HG02571 (cell line): Measurements from ENCODE around the gene PLA2G6.

Experiments
- ATAC-seq: cut with Tn5 transposase; IDR thresholded peaks from one replicate; pipeline ENCODE4 v1.9.1; 2021; ENCODE audit warnings: mild to moderate bottlenecking, moderate library complexity; ENCODE audit not compliant: unreplicated experiment

The PLA2G6 gene

GRCh38 chr22:38181453-38182200 is at the start of gene PLA2G6:
Gene PLA2G6, minus strand, starts transcription at chr22:38181830. Its CDS starts 12,404 bp downstream, at chr22:38169426.
- peak; percentile 78 for ATAC-seq

- no peak for ATAC-seq
These were observed 49.3 kb upstream of the PLA2G6 start for GRCh38 chr22:38230916-38231315.

GRCh38 chr22:38230108-38230825 is 48.6 kb upstream of the PLA2G6 start:
- no peak for ATAC-seq

- no peak for ATAC-seq
These were observed 47.5 kb upstream of the PLA2G6 start for GRCh38 chr22:38228873-38229740.

GRCh38 chr22:38228326-38228872 is 46.8 kb upstream of the PLA2G6 start:
- no peak for ATAC-seq

GRCh38 chr22:38226853-38227649 is 45.4 kb upstream of the PLA2G6 start:
- ATAC-seq = no peak

DNA sequence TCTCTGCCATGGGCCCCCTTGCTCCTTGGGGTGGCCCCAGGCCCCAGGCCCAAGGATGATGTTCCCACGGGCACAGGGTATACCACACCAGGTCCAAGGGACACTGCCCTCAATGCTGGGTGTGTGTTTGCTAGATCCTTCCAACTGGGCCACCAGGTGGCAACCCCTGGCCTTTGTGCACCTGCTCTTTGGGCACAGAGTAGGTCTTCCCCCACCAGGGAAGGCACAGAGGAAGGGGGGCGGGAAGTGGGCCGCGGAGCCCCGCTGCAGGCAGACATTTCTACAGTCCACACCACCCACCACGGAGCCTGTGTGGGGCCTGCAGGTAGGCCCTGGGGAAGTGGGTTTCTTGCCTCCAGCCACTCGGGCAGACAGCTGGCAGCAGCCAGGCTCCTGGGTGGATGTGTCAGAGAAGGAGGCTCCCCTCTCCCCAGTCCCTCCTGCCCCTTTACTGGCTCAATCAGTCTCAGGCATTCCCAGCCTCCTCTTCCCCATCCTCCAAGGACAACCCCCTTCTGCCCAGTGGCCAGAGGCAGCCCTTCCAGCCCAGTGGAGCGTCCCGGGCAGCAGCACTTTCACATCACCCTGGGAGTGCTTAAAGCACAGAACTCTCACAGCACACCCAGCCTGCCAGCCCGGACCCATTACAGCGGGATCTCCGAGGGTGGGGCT is 41.8 kb upstream of the PLA2G6 start:
- ATAC-seq = no peak

- ATAC-seq = no peak
These were observed 41.1 kb upstream of the PLA2G6 start for GRCh38 chr22:38222797-38223119.

DNA sequence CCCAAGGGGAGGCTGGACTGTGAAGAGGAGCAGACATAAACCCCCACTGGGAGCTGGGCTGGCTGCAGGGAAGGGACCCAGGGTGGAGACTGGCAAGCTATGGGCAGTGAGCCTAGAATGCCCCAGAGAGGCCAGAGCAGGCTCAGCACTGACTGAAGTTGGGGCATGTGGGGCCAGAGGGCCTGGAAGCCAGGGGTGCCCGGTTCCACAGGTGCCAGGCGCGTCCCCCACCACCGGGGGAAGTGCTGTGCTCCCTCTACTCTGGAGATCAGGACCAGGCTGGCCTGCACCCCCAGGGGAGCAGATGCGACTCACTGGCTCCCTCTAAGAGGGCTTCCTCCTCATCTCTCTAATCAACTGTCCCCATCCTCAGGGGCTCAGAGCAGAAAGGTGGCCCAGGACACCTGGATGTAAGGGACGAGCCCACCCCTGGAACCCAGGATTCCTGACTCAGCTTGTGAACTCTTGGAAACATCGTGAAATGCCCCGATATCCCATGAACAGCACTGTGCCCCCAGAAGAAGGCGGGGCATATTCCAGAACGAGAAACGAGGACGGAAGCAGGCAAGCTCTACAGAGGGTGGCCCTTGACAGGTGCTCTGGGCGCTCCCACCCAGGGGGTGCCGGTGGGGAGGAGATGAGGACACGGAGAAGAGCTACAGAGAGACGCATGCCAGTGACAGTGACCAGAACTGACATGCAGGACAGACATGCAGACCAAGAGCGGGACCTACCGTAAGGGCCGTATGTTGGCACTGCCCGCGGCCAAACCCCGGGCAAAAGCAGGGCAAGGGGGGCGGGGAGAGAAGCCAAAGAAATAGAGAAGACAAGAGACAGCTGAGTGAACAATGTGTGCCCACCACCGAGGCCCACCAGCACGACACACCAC is 40.5 kb upstream of the PLA2G6 start:
- ATAC-seq = no peak

DNA sequence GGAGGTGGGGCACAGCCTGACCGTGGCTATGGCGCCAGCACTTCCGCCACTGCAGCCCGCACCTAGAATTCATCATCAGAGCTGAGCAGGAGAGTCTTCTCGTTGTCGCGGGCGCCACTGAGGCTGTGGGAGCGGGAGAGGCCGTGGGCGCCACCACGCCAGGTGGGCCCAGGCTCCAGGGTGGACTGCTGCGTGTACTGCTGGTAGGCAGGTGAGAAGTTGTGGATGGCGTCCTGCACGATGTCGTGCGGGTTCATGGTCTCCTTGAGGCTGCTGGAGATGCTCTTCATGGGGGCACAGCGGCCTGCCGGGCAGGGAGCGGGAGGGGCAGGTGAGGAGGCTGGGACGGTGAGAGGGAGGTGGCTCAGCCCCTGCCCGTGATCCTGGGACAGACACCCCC is 39.8 kb upstream of the PLA2G6 start:
- no peak for ATAC-seq

DNA sequence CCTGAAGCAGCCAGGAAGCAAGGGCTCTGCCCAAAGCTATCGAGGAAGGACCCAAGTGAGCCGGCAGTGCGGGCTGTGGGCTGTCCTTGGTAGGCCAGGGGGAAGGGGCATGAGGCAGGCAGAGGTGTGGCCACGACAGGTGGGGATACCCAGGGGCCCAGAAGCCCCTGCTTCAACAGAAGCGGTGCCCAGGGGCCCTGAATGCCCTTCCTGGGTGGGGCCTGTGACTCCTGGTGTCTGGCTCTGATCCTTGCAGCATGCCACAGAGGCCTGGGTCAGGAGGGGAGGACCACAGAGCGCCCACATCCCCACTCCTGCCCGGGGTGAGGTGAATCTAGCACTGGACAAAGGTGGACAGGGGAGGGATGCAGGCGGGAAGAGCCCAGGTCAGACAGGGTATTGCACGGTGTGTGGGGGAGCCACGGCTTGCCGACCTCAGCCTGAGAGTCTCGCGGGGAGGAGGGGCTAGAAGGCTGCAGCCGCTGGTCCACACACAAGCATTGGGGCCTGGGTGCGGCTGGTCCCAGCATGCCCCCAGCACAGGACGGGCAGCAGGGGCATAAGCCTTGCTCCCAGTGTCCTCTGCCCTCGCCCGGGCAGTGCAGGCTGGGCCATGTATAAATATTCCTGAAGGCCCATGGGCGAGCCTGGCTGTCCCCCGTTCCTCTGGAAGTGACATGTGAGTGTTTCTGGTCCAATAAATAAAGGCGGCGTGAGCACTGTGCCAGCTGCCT is 39.2 kb upstream of the PLA2G6 start:
- ATAC-seq = no peak

DNA sequence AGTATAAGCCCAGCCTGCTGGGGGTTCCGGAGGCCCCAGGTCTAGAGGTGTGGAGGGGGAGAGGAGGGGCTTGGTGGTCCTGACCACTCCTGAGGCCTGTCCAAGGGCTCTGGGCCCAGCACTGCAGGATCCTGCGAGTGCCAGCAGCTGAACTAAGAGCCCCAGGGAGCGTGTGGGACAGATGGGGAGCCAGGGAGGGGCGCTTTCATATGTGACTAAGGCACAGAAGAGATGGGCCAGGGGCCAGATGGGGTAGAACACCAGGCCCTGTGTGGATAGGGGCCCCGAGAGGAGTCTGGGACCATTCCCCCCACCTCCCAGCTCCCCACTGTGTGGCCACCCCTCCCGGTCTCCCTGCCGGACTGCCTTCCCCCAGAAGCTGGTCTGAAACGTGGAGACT is 38.5 kb upstream of the PLA2G6 start:
- no peak for ATAC-seq

DNA sequence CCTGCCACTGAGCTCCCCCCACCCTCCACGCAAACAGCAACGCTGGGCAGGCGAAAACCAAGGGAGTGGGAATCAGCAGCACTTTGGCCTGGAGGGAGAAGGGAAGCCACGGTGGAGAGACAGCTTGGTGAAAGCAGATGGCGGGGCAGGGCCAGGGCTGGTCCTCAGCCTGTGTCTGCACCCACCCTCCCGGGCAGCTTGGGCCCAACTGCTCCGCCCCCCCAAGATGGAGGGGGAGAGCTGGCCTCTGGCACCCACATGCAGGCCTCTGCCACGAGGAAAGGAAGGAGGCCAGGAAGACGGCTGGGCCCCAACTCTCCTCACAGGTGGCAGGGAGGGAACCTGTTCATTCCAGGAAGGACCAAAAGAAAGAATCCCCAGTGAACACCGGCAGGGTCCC is 38.0 kb upstream of the PLA2G6 start:
- ATAC-seq = no peak

GRCh38 chr22:38218661-38219622 is 37.3 kb upstream of the PLA2G6 start:
- ATAC-seq = no peak

- ATAC-seq = no peak
These were observed 33.8 kb upstream of the PLA2G6 start for GRCh38 chr22:38215156-38216038.
